Measurements from ENCODE around the gene BTNL8. TPM values are rescaled to one million over a fixed set of nuclear protein-coding genes. Genes with fewer than 3 reads are reported as not detected.

BTNL8 gene
- total RNA-seq, 3 donors from 2014 or later: 39.2 to 82.2 (median 63.5) TPM

DNA sequence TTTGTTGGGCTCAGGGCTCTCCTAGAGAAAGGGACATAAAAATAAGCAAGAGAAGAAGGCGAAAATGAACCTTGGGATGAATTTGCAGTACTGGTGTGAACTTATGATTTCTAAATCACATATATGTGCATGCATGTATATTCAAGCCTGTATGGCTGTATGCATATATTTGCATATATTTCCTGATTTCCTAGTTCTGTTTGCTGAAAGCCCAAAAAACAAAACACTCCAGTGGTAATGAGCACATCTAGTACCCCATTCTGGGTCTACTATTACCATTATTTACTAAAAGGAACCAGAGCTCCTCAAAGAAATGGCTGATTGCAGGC is 45.1 kb upstream of the BTNL8 start:
- TF ChIP-seq CTCF (IDR thresholded peaks at IDR 0.05): no peak
- Histone ChIP-seq H3K4me3 (no peak overlapping the region), H3K9me3 (peaks cover 29% of the 10 kb centered on the region), H3K36me3 (ENCODE audit: low read depth) (peaks cover 17% of the 10 kb centered on the region), H3K4me1 (ENCODE audit: low read depth) (no peaks in the 10 kb centered on the region)
- DNase-seq (no peak), ATAC-seq (no peak)
- intact Hi-C loops (cut with DNase I, micrococcal nuclease): no loop called here

DNA sequence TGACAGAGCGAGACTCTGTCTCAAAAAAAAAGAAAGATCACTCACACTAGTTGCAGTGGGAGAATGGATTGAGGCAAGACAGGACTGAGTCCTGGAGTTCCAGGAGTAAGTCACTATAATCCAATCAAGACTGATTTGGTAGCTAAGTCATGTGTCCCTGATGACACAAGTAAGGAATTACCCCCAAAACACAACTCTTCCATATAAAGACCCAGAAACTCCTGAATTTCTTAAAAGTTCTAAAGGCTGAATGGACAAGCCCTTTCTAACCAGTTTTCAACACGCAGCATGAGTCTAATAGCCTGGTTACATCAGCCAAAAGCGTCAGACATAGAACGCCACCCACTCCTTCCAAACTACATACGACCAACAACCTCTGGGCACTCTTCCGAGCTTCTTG is 40.4 kb upstream of the BTNL8 start:
- TF ChIP-seq CTCF (IDR thresholded peaks at IDR 0.05): no peak
- ATAC-seq (no peak), DNase-seq (no peak)
- peaks cover 15% of the 10 kb centered on the region for H3K4me1 ChIP-seq (ENCODE audit: low read depth)
- intact Hi-C loops (cut with DNase I, micrococcal nuclease): no loop called here
- no peaks in the 10 kb centered on the region for H3K36me3 ChIP-seq (ENCODE audit: low read depth)
- no peak overlapping the region for H3K4me3 ChIP-seq
- H3K9me3 ChIP-seq: no peaks in the 10 kb centered on the region

- ATAC-seq (peak; percentile 68), DNase-seq (peak in 2 of 3 donors; percentile 67 to 72)
- Histone ChIP-seq H3K36me3 (ENCODE audit: low read depth) (no peaks in the 10 kb centered on the region), H3K9me3 (no peaks in the 10 kb centered on the region), H3K4me3 (peak overlapping the region; percentile 60), H3K4me1 (ENCODE audit: low read depth) (peaks cover 23% of the 10 kb centered on the region)
- no peak for TF ChIP-seq CTCF (IDR thresholded peaks at IDR 0.05)
- intact Hi-C loops (cut with DNase I, micrococcal nuclease): loop anchor here (10.0 kb wide), 2 partner anchors 56 to 76 kb away; partner anchors contain the start of gene MGAT1 (in 1 of the 2)
Measured at GRCh38 chr5:180860273-180860886, 38.6 kb upstream of the BTNL8 start.

GRCh38 chr5:180860887-180861822 is 37.8 kb upstream of the BTNL8 start, which contains the start of gene ZFP62:
Gene ZFP62, minus strand, starts transcription at chr5:180861276. Its CDS starts 57 bp downstream, at chr5:180861219.
- ATAC-seq (peak; percentile 94), DNase-seq (peak; percentile 96 to 98 (median 97))
- Histone ChIP-seq H3K4me3 (peak within 1 kb of the TSS; percentile 60), H3K36me3 (ENCODE audit: low read depth) (no peaks in the 10 kb centered on the region), H3K9me3 (no peaks in the 10 kb centered on the region), H3K4me1 (ENCODE audit: low read depth) (peaks cover 23% of the 10 kb centered on the region)
- no peak for TF ChIP-seq CTCF (IDR thresholded peaks at IDR 0.05)
- intact Hi-C loops (cut with DNase I, micrococcal nuclease): loop anchor here (10.0 kb wide), 2 partner anchors 56 to 76 kb away; partner anchors contain the start of gene MGAT1 (in 1 of the 2)

GRCh38 chr5:180862645-180863044 is 36.3 kb upstream of the BTNL8 start:
- H3K4me1 ChIP-seq (ENCODE audit: low read depth): peaks cover 23% of the 10 kb centered on the region
- intact Hi-C loops (cut with DNase I, micrococcal nuclease): loop anchor here (10.0 kb wide), 2 partner anchors 58 to 78 kb away; partner anchors contain the start of gene MGAT1 (in 1 of the 2)
- H3K36me3 ChIP-seq (ENCODE audit: low read depth): no peaks in the 10 kb centered on the region
- DNase-seq: no peak
- ATAC-seq: no peak
- no peak overlapping the region for H3K4me3 ChIP-seq
- no peak for TF ChIP-seq CTCF (IDR thresholded peaks at IDR 0.05)
- no peaks in the 10 kb centered on the region for H3K9me3 ChIP-seq
